GM19240 (cell line): ENCODE data around the gene RNF34.
A peak's percentile ranks its signal among the peaks of the same experiment; 100 is the strongest.

Source experiments
- DNase-seq: peaks from one replicate; pipeline ENCODE4 v3.0.0; 2011; ENCODE audit warnings: low spot score; ENCODE audit not compliant: insufficient read length

Gene RNF34

DNA sequence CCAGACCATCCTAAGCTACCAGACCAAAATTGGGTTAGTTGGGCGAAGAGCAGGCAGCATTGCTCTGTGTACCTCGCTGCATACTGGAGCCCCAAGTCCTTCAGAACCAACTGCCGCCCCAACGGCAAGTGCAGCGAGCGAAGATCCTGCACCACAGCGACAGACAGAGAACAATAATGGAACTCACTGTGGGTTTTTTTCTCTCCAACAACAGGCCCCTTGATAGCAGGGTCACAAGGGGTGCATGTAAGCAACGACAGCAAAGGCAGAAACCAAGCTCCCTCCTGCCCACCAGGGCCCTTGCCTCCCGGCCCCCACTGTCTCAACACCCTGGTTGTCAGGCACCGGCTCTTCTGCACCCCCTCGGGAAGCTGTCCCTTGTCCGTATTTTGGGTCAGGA lies 39.0 kb downstream of the RNF34 start:
- DNase-seq = no peak

GRCh38 chr12:121439715-121440114 lies 39.8 kb downstream of the RNF34 start:
- no peak for DNase-seq

DNA sequence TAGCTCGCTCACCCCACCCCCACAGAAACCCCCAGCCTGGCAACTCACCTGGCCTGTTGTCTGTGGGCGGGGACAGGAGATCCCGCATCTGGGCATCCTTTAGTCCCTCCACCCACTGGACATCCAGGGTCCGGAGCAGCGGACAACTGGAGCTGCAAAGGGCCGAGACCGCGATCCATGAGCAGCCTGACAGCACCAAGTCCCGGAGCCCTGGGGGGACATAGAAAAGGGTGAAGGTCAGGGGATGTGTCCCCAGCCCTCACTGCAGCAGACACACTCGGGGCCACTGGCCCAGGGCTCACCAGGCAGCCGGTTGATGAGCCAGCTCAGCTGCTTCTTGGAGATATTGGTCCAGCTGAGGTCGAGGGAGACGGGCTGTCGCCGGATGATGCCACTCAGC lies 40.9 kb downstream of the RNF34 start:
- no peak for DNase-seq

DNA sequence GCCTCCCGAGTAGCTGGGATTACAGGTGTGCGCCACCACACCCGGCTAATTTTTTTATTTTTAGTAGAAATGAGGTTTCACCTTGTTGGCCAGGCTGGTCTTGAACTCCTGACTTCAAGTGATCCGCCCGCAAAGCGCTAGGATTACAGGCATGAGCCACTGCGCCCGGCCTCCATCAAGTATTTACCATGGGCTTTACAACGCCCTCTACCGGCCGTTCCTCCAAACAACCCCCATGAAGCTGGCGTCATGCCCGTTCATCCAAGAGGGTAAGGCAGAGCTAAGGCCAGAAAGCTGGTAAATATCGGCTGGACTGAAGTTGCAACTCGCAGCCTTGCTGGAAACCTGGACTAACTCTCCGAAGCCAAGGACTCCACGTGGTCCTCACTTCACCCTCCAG lies 41.6 kb downstream of the RNF34 start:
- no peak for DNase-seq

GRCh38 chr12:121442028-121442948 lies 42.4 kb downstream of the RNF34 start:
- no peak for DNase-seq

DNA sequence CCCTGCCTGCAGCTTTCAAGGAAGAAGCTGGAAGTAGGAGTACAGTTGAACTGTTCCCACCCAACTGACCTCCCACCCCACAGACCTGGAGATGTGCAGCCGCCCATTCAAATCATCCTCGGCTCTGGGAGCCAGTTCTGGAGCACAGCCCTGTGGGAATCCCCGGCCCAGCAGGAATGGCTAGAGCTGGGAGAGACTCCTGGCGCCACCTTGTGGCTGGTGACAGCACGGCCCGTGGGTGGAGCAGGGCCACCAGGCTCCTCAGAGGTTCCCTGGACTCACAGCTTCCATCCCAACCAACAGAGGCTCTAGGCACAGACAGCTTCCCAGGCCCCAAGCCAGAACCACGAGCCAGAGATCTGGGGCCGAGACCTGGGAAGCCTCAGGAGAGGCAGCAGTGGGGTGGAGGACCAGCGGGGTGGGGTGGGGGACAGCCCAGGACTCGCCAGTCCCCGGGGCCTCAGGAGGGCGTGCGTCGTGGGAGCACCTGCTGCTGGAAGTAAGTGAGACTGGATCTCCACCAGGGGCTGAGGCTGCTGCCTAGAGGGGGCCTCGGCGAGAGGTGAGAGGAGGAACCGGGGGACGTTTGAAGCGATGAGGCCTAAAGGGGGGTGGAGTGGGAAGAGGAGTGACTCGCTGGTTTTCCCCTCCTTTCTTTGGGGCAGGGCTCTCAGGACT lies 43.4 kb downstream of the RNF34 start:
- peak; percentile 77 for DNase-seq

- DNase-seq = no peak
These were observed 44.3 kb downstream of the RNF34 start for GRCh38 chr12:121443911-121444841.

DNA sequence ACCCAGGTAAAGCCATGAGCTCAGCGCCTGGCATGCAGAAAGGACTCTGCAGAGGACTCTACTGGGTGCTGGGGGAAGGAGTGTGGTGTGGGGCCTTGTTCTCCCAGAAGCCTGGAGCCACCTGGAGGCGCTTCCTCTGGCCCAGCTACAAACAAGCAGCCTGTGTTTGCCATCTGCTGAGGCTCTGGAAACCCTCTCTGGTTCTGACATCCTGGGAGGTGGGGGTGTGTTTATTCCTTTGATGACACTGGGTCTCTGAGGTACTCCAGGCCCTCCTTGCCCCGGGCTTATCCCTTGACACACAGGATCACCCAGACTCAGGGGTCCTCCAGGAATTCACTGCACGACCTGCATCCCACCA lies 44.9 kb downstream of the RNF34 start:
- no peak for DNase-seq

- DNase-seq = no peak
These were observed 46.8 kb downstream of the RNF34 start for GRCh38 chr12:121446750-121447149.

DNA sequence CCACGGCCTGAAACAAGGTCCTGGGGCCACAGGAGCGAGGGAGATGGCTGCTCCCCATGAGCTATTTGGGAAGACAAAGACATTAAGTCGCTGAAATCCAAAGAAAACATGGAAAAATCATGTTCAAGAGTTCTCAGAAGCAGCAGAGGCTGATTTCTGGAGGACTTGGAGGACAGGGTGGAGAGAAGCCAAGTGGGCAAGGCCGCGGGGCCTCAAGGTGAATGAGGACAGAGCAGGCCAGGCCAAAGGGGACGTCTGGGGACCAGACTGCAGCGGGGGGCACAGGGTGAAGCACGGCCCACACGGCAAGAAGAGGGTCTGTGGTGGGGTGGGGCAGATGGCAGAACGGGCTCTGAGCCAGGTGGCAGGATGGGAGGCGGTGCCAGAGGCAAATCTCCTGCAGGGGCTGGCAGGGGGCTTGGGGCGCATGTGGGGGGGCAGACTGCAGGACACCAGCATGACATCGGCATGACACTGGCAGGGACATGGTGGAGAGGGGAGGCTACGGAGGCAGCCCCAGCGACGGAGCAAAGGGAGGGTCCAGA lies 48.9 kb downstream of the RNF34 start:
- no peak for DNase-seq

DNA sequence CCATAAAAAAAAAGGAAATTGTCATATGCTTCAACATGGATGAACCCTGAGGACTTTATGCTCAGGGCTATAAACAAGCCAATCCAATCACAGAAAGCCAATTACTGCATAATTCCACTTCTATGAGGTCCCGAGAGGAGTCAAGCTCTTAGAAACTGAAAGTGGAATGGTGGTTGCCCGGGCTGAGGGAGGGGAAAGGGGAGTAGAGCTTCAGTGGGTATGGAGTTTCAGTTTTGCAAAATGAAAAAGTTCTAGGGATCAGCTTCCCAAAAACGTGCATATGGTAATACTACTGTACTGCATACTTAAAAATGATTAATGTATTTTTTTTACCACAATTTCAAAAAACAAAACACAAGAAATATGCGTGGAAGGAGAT lies 52.0 kb downstream of the RNF34 start:
- no peak for DNase-seq

GRCh38 chr12:121452340-121452984 lies 52.5 kb downstream of the RNF34 start:
- DNase-seq = no peak

DNA sequence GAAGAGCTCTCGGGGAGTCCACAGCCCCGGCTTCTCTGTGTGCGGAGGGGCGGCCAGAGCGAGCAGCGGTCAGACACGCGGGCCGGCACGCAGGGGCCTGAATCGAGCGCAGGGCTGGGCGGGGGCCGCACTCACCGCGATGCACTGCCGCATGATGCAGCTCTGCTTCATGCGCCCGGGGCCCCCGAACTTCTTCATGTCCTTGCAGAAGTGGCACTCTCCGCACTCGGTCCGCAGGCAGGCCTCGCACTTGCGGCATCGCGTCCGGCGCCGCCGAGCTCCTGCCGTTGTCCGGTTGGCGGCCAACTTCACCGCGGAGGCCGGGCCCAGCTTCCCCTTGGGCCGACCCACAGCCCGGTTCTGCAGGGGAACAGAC lies 53.1 kb downstream of the RNF34 start:
- no peak for DNase-seq

GRCh38 chr12:121453629-121454028 lies 53.7 kb downstream of the RNF34 start:
- no peak for DNase-seq

DNA sequence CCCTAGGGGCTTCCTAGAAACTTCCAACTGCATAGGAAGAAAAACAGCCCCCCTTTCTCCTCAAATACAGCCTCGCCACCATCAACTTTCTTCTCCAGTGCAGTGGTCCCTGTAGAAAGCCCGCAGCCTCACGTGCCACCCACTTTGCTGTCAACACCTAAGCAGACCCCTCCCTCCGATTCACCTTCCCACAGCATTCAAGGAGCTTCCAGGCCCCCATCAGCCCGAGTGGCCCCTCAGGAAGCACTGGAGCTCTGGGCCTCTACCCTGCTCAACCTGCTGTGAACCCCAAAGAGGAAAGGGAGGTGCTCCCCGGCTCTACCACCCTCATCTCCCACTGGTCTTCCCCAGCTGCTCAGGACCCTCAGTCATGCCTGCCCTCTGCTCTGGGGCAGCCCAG lies 55.0 kb downstream of the RNF34 start:
- DNase-seq = no peak

- no peak for DNase-seq
These were observed 56.0 kb downstream of the RNF34 start for GRCh38 chr12:121455766-121456420.

- DNase-seq = no peak
These were observed 56.6 kb downstream of the RNF34 start for GRCh38 chr12:121456551-121456950.

- no peak for DNase-seq
These were observed 61.1 kb downstream of the RNF34 start for GRCh38 chr12:121461048-121461447.

GRCh38 chr12:121464331-121464730 lies 64.4 kb downstream of the RNF34 start:
- DNase-seq = no peak
